GM18867 (cell line): ENCODE measurements around the gene CIT.

Experiments used
- ATAC-seq: cut with Tn5 transposase; IDR thresholded peaks from one replicate; pipeline ENCODE4 v1.9.1; 2021; ENCODE audit warnings: mild to moderate bottlenecking, moderate library complexity; ENCODE audit not compliant: unreplicated experiment

CIT gene

DNA sequence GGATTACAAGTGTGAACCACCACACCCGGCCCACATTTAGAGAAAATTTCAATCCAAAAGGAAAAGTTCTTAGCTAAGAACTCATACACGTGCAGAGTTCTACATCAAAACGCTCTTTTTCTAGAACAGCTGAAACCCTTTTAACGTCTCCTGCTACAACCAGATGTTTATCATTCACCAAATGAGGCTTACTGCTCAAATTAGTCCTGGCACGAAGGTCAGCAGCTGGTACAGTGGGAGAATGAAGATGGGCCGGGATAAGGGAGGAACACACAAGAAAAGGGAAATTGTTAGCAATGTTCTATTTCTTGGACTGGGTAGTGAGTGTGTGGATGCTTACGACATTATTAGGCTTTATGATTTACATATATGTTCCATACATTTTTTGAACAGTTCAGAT lies 171.9 kb downstream of the CIT start:
- ATAC-seq: no peak

DNA sequence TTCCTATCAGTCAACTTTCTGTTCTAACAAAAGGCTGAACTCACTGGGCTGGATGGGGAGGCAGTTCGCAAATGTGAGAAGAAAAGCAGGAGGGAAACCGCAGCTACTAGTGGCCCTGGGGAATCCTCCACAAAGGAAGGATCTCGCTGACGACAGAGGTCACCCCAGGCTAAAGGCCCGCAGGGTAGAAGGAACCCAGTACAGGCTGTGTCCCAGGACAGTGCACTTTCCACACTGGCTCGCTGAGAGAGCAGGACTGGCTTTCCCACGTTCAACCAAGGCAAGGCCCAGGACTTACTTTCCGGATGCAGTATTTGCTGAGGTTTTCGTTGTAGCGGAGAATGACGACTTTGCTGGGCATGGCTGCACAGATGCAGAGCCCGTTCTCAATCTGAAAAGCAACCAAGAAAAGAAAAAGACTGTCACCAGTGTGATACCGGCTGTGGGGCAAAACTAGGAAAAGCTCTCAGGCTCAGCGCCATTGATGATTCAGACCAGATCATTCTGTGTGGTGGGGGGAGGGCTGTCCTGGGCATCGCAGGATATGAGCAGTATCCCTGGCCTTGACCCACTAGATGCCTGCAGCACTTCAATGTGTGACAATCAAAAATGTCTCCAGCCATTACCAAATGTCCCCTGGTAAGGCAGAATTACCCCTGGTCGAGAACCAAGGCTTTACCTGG lies 172.9 kb downstream of the CIT start:
- ATAC-seq: no peak

DNA sequence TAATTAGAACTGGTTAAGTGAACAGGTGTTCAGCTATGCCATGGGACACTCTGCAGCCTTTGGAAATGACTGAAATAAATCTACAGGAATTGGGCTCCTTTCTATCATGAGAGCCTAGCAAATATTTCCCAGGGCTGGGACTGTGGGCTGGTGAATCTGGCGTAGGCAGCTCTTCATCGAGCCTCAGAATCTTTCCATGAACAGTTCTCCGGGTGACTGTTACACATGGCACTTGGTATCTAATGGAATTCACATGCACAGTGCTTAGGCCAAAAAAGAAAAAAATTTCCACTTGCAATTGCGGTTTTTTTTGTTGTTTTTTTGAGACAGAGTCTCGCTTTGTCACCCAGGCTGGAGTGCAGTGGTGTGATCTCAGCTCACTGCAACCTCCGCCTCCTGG lies 177.0 kb downstream of the CIT start:
- ATAC-seq: no peak

DNA sequence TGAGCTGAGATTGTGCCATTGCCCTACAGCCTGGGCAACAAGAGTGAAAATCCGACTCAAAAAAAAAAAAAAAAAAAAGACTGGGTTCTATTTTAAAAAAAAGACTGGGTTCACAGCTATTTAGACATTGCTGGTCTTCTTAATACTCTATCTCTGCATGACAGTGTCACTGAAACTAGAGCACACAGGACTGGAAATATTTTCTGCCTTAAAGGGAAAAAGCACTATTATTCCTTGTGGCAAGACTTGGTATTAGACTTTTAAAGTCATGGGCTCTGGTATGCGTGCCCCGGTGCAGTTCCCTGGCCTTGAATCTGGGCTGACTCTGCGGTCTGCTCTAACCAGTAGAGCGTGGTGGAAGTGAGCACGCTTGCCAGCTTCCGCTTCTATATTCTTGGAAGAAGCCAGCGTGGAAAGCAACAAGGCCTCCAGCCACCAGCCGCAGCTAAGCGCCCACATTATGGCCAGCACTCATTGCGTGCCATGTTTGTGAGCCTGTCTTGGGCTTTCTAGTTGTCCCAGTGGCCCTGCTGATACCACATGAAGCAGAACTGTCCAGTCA lies 177.8 kb downstream of the CIT start:
- no peak for ATAC-seq

DNA sequence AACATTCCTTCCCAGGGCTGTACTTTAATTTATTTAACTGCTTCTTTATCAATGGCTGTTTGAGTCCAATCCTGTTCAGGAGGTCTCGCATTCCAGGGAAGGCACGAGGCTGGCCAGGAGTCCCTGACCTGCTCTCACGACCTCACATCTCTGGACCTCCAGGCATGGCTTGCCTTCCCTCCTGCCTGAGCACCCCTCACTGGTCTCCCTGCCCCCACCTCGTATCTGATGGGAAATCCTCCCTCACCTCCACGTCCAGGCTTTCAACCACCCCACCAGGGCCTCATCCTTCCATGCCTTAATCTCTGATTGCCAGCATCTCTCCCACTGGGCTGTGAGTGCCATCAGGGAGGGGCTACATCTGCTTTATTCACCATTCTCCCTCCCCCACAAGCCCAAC lies 180.2 kb downstream of the CIT start:
- no peak for ATAC-seq

DNA sequence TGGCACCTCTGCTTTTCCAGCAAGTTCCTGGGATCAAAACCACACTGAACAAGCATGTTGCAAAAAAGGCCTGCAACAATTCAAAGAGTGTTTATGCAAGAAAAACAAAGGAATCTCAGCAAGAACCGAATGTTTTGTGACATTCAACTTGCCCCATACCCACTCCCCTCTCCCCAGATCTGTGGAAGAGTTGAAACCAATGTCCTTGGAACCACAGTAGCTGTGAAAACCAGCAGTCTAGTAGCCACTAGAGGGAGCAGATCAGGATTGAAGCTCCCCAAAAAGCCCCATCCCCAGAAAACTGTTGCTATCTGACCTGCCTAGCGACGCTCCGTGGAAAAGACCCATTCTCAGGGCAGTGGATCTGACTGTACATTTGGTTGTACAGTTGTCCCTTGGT lies 182.1 kb downstream of the CIT start:
- no peak for ATAC-seq

DNA sequence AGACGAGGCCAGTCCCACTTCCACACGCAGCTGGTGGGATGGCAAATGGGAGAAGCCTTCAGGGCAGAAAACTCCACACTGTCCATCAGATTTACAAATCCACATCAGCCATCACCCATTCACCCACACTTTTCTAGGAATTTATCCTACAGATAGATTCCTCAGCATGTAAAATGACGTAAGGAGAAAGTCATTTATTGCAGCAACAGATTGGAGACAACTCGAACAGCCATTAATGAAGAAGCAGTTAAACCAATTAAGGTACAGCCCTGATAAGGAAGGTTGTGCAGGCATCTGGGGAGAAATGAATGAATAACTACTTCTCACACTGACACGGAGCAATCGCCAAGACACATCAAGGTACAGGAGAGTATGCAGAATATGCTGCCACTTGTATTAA lies 183.0 kb downstream of the CIT start:
- no peak for ATAC-seq

DNA sequence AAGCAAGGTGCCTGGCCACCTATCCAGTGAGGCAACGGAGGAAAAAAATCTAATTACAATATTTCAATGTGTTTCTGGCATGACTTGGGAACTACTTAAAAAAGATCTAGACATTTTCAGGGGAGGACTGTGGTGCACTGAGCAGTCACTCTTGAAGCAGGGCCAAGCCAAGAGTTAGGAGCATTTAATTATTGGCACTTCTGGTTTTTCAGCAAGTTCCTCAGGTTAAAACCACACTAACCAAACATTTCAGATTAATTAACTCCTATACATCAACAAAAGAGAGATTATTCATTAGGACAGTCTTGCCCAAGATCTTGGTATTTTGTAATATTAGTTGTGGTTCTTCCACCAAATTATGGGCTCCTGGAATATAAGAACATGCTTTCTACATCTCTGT lies 183.6 kb downstream of the CIT start:
- ATAC-seq: no peak

DNA sequence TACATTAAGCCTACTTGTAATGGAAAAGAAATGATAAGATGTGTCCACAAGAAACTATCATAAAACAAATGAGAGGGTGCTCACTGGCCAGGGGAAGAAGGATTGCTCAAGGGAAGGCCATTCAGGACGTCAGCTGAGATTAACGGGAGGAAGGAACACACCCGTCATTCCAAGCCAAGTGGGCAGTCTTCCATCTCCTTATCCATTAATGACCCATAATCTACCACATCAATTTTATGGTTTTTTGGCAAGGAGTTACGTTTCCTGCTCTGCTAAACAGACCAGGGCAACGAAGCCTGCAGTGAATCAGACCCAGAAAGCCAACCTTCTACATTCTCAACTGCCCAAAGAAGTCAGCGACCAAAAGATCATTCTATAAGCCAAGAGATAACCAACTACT lies 184.1 kb downstream of the CIT start:
- ATAC-seq: no peak

DNA sequence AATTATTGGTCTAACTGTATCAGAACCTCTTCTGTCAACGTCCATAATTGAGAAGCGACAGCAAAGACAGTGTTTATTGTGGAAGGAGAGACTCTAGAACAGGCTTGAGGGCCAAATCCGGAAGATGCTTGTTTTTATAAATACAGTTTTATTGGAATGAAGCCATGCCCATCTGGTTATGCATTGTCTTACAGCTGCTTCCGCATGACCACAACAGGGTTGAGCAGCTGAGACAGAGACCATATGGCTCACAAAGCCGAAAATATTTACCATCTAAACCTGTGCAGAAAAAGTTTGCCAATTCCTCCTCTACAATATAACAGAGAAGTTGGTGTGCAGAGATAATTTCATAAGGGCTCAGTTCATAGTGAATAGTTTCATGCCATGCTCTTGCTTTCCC lies 184.7 kb downstream of the CIT start:
- ATAC-seq: no peak

DNA sequence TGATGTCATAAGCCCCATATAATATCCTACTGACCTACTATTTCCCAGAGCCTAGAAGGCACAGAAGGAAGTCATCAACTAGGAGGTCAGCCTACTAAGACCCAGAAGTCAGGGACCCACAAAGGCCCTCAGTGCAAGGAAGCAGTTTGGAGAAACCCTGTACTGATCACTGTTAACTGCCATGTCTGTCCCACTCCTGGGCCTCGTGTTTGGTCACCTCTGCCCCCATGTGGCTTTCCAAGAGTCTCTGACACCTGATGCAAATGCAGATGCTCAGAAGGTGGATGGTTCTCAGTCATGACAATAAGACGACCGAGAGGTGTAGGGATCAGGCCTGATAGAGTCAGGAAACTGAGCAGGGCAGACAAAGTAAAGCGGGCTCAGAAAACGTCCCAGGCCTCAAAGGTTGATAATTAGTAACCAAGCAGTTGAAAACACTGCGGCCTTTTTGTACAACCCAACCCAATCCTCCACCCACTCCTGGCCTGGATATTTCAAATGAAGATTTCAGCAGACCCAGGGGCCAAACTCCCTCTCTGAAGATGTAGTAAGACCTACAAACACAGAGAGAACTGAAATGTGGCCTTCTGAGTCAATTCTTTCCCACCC lies 185.8 kb downstream of the CIT start:
- ATAC-seq: no peak

DNA sequence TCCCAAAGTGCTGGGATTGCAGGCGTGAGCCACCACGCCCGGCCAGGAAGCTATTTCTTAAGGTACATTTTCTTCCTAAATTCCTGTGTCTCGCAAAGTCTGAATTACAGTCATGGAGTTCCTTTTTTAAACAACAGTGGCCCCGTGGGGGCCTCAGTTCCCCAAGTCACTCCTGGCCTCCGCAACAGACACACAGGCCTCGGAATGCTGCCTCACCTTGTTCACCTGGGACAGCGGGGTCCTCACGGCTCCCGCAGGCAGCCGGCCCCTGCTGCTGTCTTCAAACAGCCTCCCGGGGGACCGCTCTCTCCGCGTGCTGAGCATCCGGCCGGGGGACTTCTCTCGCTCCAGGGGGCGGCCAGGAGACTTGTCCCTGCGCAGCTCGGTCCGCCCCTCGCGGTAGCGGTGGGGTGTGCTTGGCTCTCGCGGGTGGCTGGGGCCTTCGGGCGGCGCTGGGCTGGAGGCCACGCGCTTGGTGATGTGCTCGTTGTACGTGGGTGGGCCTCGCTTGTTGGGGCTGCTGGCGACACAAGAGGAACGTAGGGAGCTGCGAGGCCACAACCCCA lies 187.1 kb downstream of the CIT start:
- no peak for ATAC-seq

DNA sequence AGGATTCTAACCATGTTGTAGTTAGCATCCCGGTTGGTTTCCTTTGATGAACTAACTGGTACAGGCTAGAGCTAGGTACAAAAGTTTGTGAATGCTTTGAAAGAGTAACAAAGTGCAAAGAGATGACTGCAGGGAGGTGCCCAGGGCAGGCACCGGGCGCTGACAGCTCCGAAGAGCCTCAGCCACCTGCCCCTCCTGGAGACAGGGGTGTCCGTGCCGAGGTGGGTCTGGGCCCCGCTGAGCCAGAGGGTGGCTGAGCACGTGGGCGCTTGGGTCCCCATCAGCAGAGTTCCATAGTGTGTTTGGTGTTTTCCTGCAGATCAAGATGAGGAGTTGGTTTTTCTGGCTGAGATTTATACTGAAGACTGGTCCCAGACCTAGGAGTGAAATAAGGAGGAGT lies 189.2 kb downstream of the CIT start:
- ATAC-seq: no peak

DNA sequence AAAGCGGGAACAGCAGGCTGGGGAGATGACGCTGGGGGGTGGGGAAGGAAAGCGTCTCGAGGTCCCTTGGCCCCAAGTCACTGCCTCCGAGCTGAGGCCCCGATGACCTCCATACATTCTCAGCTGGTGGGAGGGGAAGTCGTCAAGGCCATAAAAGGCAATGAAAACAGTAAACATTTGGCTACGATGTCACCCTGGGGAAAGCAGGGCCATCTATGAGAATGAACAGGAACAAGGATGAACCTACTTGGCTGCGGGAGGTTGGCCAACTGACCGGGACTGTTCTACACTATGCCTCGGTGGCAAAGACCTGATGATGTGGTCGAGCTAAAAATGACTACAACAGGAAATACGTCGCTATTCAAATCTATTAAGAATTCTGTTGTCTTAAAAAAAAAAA lies 189.7 kb downstream of the CIT start:
- no peak for ATAC-seq

DNA sequence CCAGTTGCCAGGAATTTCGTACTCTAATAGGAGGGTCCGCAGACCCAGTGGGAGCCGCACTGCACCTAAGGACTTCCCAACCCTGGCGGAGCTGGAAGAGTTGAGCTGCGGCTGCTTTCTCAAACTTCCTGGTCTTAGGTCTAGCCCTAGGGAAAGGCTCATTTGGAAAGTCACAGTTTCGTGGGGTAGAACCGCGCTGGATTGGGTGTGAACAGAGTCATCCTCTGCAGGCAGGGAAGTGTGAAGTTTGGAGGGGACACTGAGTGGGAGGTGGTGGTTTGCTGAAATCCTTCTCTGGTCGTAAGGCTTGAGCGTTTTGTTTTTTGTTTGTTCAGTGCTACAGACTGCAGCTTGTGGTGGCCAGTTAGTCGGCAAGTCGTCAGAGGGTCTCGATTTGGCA lies 190.3 kb downstream of the CIT start:
- ATAC-seq: no peak

DNA sequence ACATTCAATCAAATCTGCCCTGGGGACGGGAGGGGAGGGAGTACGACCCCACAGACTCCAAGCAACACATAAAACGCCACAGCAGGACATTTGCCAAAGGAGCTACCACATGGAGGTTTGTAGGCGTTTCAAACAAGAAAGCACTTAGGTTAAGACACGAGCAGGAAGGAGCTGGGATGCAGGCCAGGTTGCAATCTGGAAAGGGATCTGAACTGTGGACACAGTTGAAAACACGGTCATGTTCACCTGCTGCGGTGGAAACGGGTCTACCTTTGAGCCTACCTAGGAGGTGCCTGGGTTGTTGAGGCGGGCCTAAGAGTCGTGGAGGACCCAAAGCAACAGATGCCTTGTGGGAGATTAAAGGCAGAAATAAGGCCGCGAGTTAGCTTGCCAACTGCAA lies 190.8 kb downstream of the CIT start:
- ATAC-seq: no peak

DNA sequence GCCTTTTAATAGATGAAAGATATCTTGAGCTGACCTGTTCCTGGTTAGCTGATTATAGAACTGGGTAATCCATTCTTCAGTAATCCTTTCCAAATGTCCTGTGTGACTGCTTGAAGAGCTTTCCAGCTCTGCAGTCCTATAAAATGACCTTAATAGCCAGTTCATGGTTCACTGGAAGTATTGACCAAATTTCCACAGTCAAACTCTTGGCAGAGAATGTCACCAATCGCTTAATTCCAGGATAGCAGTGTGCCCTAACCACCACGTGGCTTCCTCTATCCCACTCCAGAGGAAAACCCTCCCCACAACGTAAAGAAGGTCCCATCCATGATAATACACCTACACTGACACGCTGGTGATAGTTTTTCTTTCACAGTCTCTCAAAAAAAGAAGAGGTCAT lies 191.7 kb downstream of the CIT start:
- ATAC-seq: no peak

DNA sequence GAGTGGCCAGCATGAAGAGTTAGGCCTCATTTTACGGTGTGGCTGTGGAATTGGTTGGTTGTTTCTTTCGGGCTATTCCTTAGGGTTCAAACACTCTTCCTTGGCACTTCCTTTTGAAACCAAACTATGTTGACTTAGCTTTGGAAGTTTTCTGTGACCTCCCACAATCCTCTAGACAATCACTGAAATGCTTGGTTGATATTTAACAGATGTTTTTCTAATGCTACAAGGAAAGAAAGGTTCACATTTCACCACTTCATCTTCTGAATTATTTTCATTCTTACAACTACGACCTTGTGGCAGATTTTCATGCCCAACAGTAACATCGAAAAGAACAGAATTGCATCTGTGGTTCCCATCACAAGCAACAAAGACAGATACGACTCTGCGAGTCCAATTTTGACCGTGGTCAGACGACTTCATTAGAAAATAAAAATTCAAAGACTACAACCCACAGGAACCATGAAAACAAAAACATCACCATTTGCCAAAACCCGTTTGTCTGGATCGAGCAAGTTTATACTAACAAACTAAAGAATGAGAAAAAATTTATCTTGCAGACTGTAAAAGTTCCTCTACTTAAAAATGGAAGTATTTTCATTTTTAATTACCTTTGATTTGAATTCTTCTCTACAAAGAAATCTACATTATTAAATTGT lies 192.3 kb downstream of the CIT start:
- ATAC-seq: no peak

DNA sequence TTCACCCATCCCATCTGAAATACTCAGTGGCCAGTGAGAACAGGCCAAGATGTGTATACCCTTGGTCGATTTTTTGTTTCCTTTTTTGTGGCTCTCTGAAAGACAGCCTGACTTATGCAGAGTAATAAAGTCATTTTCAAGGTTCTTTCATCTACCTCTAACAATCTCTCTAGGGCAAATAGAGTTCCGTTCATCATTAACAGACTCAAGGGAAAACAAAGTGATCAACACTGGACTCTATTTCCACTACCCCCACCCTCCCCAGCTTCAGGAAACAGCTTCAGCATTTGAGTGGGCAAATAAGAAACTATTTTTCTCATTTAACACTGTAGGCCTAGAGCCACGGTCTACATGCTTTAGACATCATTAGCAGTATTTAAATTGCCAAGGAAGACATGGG lies 193.3 kb downstream of the CIT start:
- ATAC-seq: no peak

DNA sequence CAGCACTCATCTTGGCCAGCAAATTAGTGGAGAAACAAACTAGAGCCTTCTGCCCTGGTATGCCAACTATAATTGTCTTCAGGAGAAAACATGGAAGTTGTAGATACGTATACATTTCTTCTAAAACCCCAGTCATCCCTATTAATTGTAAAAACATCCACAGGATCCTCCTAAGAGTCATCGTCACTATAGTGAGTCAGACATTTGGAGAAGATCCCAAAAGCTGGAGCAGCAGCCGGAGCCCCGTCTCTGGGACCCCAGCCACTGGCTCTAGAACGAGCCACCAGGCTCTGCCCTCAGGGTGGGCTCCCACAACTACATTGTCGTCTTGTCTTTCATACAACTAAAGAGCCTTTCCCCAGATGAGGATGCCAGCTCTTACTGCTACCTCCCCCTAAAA lies 193.7 kb downstream of the CIT start:
- no peak for ATAC-seq

DNA sequence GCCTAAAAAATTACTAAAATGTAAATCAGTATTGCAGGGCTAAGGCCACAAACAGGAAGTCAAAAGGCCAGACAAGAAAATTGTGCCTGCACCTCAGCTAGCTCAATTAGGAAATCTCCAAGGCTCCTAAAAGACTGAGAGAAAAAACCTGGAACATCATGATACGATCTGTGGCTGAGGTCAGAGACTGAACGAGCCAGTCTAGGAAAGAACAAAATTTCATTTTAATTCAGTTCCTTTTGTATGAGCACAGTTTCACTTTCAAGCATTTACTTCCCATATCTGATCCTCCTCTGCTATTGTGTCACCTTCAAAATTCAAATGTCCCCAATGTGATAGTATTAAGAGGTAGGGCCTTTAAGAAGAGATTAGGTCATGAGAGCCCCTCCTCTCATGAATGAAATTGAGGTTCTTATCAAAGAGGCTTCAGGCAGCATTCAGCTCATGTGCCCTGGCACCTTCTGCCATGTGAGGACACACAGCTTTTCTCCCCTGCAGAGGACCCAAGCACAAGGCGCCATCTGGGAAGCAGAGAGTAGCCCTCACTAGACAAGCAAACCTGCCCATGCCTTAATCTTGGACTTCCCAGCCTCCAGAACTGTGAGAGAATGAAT lies 194.4 kb downstream of the CIT start:
- peak; percentile 55 for ATAC-seq
